Amniotic epithelial cell (primary cell): Measurements from ENCODE around the gene RMI2.

Experiments
- DNase-seq: peaks from one replicate; pipeline ENCODE4 v3.0.0-alpha.2; 2010; ENCODE audit warnings: low read depth

Gene RMI2

GRCh38 chr16:11328172-11329070 lies 16.8 kb upstream of the RMI2 start:
- DNase-seq: peak; percentile 94

GRCh38 chr16:11329071-11329491 lies 16.2 kb upstream of the RMI2 start:
- peak; percentile 48 for DNase-seq

GRCh38 chr16:11329891-11330290 lies 15.4 kb upstream of the RMI2 start:
- peak; percentile 33 for DNase-seq

- no peak for DNase-seq
These were observed 14.6 kb upstream of the RMI2 start for GRCh38 chr16:11330526-11331237.

GRCh38 chr16:11331967-11332366 lies 13.3 kb upstream of the RMI2 start:
- DNase-seq: no peak

DNA sequence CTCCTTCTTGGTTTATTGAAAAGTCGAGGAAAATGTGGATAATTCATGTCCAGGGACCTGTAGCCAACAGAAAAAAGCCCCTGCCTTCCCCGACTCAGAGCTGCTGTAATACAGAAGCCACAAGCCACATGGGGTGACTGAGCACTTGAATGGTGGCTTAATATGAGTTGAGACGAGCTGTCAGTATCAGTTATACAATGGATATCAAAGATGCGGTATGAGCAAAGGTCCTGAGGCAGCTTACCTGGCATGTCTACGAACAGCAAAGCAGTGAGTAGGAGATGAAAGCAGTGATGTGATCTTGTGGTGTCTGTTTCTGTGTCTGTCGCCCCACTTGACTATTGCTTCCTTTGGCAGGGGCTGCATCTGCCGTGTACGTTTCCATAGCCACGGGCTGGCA lies 12.2 kb upstream of the RMI2 start:
- no peak for DNase-seq

- DNase-seq: peak; percentile 15
These were observed 11.6 kb upstream of the RMI2 start for GRCh38 chr16:11333702-11334101.

DNA sequence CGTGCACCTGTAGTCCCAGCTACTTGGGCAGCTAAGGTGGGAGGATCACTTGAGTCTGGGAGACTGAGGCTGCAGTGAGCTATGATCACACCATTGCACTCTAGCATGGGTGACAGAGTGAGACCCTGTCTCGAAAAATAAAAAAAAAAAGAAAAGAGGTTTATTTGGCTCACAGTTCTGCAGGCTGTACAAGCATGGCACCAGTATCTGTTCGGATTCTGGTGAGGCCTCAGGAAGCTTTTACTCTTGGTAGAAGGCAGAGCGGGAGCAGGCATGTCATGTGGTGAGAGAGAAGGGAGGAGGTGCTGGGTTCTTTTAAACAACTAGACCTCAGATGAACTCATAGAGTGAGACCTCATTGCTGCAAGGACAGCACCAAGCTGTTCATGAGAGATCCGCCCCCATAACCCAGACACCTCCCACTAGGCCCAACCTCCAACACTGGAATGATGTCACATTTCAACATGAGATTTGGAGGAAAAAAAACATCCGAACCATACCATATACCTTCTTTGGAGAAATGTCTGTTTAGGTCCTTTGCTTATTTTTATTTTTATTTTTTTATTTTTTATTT lies 10.3 kb upstream of the RMI2 start:
- peak; percentile 23 for DNase-seq

DNA sequence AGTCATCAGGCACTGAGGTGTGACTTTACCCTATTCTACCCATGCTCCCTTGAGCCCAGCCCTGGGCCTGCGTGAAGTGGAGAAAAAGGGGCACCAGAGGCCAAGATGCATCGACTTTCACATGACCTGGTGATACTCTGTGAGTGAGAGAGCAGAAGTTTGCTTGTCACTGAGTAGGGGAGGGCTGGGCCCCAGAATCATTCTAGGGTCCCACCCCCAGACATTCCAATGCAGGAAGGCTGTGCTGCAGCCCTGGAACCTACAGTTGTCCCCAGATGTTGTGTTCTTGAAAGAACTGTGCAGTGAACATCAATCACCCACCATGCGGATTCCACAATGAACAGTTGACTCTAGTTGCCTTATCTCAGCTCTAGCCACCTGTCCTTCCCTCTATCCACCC lies 6.2 kb upstream of the RMI2 start:
- no peak for DNase-seq

DNA sequence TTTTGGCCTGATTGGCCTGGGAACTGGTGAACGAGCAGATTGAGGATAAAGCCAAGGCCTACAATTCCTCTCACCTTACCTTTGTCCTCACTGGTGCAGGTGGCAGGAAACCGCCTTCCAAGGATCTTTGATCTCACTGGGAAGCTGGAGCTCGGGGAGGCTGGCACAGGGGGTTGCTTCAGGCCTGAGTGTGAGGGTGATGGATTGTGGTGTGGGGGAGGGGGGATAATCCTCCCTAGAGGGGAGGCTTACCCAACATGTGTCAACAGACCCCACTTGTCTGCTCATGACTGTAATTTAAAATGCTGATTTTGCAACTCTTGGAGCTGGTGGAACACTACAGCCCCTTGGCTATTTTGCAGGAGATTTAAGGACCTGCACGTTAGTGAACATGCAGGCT lies 4.5 kb upstream of the RMI2 start:
- DNase-seq: peak; percentile 76

DNA sequence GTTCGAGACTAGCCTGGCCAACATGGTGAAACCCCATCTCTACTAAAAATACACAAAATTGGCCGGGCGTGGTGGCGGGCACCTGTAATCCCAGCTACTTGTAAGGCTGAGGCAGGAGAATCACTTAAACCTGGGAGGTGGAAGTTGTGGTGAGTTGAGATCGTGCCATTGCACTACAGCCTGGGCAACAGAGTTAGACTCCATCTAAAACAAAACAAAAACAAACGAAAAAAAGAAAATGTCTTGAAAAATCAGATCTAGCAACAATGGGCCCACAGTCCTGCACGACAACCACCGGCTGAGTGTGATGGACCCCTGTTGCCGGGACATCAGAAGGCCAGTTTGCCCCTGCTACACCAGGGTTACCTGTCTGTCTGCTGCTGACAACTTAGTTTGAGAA lies 3.9 kb upstream of the RMI2 start:
- DNase-seq: no peak

- DNase-seq: no peak
These were observed 3.0 kb upstream of the RMI2 start for GRCh38 chr16:11342021-11342855.

GRCh38 chr16:11346700-11347319 lies 1.6 kb downstream of the RMI2 start:
- no peak for DNase-seq

DNA sequence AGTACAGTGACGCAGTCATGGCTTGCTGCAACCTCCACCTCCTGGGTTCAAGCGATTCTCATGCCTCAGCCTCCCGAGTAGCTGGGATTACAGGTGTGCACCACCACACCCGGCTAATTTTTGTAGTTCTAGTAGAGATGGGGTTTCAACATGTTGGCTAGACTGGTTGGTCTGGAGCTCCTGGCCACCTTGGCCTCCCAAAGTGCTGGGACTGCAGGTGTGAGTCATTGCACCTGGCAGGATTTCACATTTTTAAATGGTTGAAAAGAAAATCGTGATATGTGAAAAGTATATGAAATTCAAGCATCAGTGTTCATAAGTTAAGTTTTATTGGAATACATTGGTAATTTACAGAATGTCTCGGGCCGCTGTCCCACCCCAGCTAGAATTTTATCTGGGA lies 2.6 kb downstream of the RMI2 start:
- no peak for DNase-seq

GRCh38 chr16:11348737-11349598 lies 3.7 kb downstream of the RMI2 start:
- DNase-seq: no peak

- DNase-seq: no peak
These were observed 4.5 kb downstream of the RMI2 start for GRCh38 chr16:11349599-11350276.

DNA sequence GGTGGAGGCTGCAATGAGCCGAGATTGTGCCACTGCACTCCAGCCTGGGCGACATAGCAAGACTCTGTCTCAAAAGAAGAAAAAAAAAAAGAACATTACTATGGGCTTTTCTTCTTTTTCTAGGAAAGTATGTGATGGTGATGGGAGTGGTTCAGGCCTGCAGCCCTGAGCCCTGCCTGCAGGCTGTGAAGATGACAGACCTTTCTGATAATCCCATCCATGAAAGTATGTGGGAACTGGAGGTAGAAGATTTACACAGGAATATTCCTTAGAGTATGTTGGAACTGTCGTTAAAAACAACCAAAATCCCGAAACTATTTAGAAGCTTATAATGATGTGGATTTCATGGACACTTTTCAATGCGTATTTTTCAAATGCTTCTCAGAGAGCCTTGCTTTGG lies 5.3 kb downstream of the RMI2 start:
- DNase-seq: no peak

DNA sequence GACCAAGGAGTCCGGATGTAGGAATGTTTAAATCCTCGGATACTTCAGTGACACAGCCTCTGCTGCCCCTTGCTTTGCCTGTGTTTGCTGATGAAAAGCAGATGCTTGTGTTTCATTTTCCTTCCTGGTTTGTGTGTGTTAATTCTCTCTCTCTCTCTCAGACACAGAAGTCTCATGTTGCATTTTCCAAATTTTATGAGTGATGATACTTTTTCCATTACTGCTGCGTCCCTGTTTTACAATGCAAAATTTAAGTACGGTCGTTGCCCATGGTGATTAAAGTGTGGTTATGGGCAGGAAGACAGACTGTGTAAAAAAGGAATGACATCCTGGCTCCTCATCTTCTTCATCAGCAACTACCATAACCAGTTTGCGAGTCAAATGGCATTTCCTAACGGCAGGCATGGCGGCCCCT lies 5.7 kb downstream of the RMI2 start:
- peak; percentile 44 for DNase-seq

DNA sequence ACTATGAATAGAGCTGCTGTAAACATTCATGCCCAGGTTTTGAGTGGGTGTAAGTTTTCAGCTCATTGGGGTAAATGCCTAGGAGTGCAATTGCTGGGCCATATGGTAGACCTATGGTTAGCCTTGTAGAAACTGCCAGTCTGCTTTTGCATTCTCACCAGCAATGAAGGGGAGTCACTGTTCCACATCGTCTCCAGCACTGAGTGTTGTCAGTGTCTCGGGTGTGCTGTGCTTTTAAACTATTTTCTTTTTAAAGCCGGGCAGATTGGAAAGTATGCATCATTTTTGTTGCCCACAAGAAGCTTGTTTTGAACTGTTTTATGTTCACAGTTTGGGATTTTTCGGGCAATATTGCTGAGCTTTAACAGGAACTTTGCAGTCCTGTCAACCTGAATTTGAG lies 7.9 kb downstream of the RMI2 start:
- DNase-seq: no peak

GRCh38 chr16:11354407-11354732 lies 9.1 kb downstream of the RMI2 start:
- no peak for DNase-seq
